Activated effector memory CD4-positive, alpha-beta T cell treated with Interleukin-2 at 50 U/mL for 16 hours (primary cell): Measurements from ENCODE around the gene PRKCB.

Experiments
- DNase-seq: peaks from one replicate; pipeline ENCODE4 v3.0.0-alpha.2; 2020

Gene PRKCB

GRCh38 chr16:23836404-23837311 is 875 bp downstream of the PRKCB start:
- peak; percentile 33 for DNase-seq

GRCh38 chr16:23837553-23838308 is 1.9 kb downstream of the PRKCB start:
- DNase-seq: no peak

- DNase-seq: no peak
Measured at GRCh38 chr16:23838485-23839142, 2.8 kb downstream of the PRKCB start.

- DNase-seq: no peak
Measured at GRCh38 chr16:23840310-23840709, 4.5 kb downstream of the PRKCB start.

GRCh38 chr16:23842137-23842600 is 6.4 kb downstream of the PRKCB start:
- DNase-seq: no peak

GRCh38 chr16:23843143-23843542 is 7.4 kb downstream of the PRKCB start:
- DNase-seq: no peak

- no peak for DNase-seq
Measured at GRCh38 chr16:23847251-23847650, 11.5 kb downstream of the PRKCB start.

- no peak for DNase-seq
Measured at GRCh38 chr16:23847948-23848347, 12.2 kb downstream of the PRKCB start.

- no peak for DNase-seq
Measured at GRCh38 chr16:23848958-23849357, 13.2 kb downstream of the PRKCB start.

- DNase-seq: no peak
Measured at GRCh38 chr16:23852794-23853562, 17.2 kb downstream of the PRKCB start.

GRCh38 chr16:23855010-23855409 is 19.2 kb downstream of the PRKCB start:
- DNase-seq: no peak

- DNase-seq: no peak
Measured at GRCh38 chr16:23856251-23856709, 20.5 kb downstream of the PRKCB start.

GRCh38 chr16:23857256-23857880 is 21.6 kb downstream of the PRKCB start:
- DNase-seq: no peak

- no peak for DNase-seq
Measured at GRCh38 chr16:23857881-23858269, 22.1 kb downstream of the PRKCB start.

GRCh38 chr16:23858542-23858941 is 22.8 kb downstream of the PRKCB start:
- no peak for DNase-seq

- DNase-seq: no peak
Measured at GRCh38 chr16:23859713-23860269, 24.0 kb downstream of the PRKCB start.

GRCh38 chr16:23861874-23862273 is 26.1 kb downstream of the PRKCB start:
- DNase-seq: no peak

GRCh38 chr16:23862556-23862955 is 26.8 kb downstream of the PRKCB start:
- DNase-seq: no peak

GRCh38 chr16:23863511-23864422 is 28.0 kb downstream of the PRKCB start:
- DNase-seq: no peak

- no peak for DNase-seq
Measured at GRCh38 chr16:23865853-23866252, 30.1 kb downstream of the PRKCB start.

- no peak for DNase-seq
Measured at GRCh38 chr16:23866621-23867020, 30.8 kb downstream of the PRKCB start.
